ENCODE measurements around the gene ARMC8. TPM values are rescaled to one million over a fixed set of nuclear protein-coding genes. Genes with fewer than 3 reads are reported as not detected.
"Not testable (repeated sequence)": the region's sequence is repeated elsewhere in the genome, so short reads cannot be mapped to it uniquely, and the experiment has no call there.

ARMC8 gene
- polyA plus RNA-seq (2013, experiment 1 of 2; ENCODE audit: insufficient read length), result 29.4 TPM
- 24.5 TPM for polyA plus RNA-seq (2013, experiment 2 of 2; ENCODE audit: insufficient read length)

DNA sequence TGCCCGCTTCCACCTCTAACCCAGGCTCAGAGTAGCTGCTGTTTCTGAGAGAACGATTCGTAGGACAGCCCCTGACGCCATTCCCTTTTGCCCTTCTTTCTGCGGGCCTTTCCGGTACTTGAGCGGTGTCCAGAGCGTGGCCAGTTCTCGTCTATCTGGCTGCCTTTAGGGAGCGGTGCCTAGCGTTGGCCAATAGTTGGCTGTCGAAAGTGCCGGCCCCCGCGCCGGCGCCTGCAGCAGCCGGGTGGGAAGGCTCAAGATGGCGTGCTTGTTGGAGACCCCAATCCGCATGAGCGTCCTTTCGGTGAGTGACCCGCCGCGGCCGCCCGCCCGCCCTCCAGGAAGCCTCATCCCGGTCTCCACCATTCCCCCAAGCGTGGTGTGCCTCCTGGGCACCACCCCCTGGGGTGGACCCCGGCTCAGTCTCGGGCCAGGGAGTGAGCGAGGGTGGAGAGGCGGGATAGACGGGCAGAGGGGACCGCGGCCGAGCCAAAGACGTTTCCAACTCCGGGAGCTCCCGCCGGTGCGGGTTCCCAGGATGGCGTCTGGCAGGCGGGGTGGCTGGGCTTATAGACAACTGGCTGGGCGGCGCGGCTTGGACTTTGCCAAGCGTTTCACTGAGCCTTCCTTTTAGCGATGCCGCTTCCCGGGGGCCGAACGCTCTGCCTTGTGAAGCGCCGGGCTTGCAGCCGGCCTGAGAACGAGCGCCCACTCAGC lies at the start of gene ARMC8:
Gene ARMC8 (plus strand): TSS at position 6 of the 717 bp plus-strand sequence. CDS start 254 bp downstream, at position 260.
- DNase-seq, result no peak

GRCh38 chr3:138137861-138138260 lies 49.2 kb upstream of the ARMC8 start:
- DNase-seq, result no peak

- DNase-seq, result no peak
These were observed 47.4 kb upstream of the ARMC8 start for GRCh38 chr3:138139691-138140090.

DNA sequence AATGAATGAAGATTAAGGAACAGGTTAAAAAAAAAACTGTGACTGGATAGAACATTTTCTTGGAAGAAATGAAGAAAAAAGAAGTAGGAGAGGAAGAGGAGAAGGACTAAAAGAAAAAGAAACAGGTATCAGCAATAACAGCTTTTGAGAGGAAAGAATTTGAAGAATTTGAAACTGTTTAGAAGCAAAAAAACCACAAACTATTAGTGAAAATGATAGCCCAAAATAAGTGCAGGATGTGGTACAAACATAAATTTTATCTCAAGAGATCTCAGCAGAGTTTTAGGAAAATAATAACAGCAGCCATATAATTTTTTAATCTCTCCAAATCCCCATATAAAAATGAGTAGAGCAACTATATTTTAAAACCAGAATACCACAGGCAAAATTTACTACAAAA lies 46.2 kb upstream of the ARMC8 start:
- DNase-seq, result no peak

GRCh38 chr3:138142181-138142580 lies 44.9 kb upstream of the ARMC8 start:
- not testable (repeated sequence) for DNase-seq

- no peak for DNase-seq
These were observed 38.6 kb upstream of the ARMC8 start for GRCh38 chr3:138148503-138148902.

- no peak for DNase-seq
These were observed 32.6 kb upstream of the ARMC8 start for GRCh38 chr3:138154534-138154933.

- DNase-seq, result no peak
These were observed 29.4 kb upstream of the ARMC8 start for GRCh38 chr3:138157743-138158142.

DNA sequence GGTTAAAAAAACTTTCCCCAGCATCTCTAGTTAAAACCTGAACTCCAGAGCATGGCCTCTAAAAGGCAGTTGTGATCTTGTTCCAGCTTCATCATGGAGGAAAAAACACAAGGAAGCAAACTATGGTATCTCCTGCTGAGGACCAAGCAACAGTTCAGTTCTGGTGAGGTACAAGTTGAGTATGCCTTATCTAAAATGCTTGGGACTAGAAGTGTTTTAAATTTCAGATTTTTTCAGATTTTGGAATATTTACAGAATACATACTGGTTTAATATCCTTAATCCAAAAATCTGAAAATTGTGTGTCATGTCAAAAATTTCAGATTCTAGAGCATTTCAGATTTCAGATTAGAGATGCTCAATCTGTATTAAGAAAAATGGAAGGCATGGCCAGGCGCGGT lies 22.0 kb upstream of the ARMC8 start:
- DNase-seq, result no peak

- DNase-seq, result no peak
These were observed 14.5 kb upstream of the ARMC8 start for GRCh38 chr3:138172625-138173024.

GRCh38 chr3:138173769-138174420 lies 13.2 kb upstream of the ARMC8 start:
- DNase-seq, result no peak

GRCh38 chr3:138174421-138175131 lies 12.5 kb upstream of the ARMC8 start, which contains the start of gene DBR1:
TSS of gene DBR1 (minus strand) at chr3:138174921. CDS start at chr3:138174795, 126 bp downstream.
- DNase-seq, result peak; percentile 88

GRCh38 chr3:138180375-138181029 lies 6.6 kb upstream of the ARMC8 start:
- peak; percentile 27 for DNase-seq

- DNase-seq, result no peak
These were observed 2.1 kb upstream of the ARMC8 start for GRCh38 chr3:138184994-138185393.

DNA sequence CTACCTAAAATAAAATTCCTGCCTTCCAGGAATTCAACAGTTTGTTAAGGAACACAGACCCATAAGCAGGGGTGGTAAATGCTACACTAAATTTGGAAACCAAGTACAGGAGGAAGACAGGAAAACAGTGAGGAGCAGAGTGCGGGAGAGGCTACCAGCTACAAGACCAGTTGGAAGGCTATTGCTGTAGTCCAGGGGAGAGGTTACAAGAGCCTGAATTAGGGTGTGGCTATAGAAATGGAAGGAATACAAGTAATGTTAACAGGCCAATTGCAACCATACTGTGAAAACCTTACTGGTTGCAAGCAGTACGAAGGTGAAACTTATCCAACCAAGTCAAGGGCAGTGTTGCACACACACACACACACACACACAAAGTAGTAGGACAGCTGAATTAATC lies 880 bp upstream of the ARMC8 start:
- no peak for DNase-seq

DNA sequence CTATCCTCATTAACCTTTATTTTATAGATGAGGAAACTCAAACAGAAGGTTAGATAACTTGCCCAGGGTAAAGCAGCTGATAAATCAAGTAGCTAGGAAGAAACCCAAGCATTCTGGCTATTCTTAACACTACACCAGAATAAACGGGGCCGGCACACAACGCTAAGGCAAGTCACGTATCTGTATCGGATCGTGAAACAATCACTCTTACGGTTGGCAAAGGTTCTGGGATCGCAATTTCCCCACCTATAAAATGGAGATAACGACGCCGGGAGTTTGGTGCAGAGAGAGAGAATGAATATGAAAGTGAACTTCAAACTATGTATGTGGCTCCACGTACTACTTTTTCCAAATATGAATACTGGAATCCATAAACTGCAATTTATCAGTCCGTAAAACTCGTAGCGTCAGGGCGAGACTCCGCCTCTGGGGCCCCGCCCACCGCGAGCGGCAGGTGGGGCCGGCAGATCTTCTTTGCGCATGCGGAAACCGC lies 252 bp upstream of the ARMC8 start:
- peak; percentile 85 for DNase-seq

GRCh38 chr3:138188013-138188730 lies 1.1 kb downstream of the ARMC8 start:
- peak; percentile 47 for DNase-seq

GRCh38 chr3:138195481-138195880 lies 8.4 kb downstream of the ARMC8 start:
- no peak for DNase-seq

DNA sequence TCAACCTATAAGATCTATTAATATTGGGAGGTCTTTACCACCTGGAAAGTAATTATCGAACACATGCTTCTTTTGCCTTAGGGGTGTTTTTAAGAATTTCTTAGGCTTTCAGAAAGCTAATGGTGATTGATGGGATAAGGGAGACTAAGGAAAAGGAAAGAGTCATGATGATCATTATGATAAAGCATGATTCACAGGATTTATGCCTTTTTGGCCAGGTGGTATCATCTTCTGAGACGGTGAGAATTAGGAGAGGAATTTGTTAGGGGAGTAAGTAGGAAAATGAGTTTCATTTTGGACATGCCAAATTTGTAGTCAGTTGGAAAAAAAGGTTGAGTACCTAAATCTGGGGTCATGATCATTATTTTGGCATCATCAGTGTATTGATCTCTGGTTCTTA lies 8.9 kb downstream of the ARMC8 start:
- no peak for DNase-seq

DNA sequence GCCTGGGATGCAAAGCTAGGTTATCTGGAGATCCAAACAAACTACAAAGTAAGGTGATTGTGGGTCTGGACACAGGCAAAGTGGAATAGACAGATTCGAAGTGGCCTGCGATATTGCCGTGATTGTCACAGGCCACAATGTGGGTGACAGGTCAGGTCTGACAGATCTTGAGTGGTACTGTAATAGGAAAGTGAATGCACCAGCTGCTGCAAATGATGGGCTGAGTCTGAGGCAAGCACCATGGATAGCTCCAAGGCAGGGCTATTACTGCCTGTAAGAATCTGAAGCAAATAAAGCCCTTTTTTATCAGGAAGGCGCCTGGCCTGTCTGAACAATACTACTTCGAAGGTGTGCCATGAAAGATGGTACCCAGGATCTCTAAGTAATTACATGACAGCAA lies 10.0 kb downstream of the ARMC8 start:
- DNase-seq, result peak; percentile 28

- no peak for DNase-seq
These were observed 10.4 kb downstream of the ARMC8 start for GRCh38 chr3:138197524-138197923.

GRCh38 chr3:138199851-138200250 lies 12.8 kb downstream of the ARMC8 start:
- DNase-seq, result no peak
